Sciatic nerve (tissue), 2 donors: ENCODE measurements around the gene DCP2. TPM values are rescaled to one million over a fixed set of nuclear protein-coding genes. Genes with fewer than 3 reads are reported as not detected.
A peak's percentile ranks its signal among the peaks of the same experiment; 100 is the strongest.

Source experiments
- ATAC-seq: fragments of 200-7000 bp; cut with Tn5 transposase; one replicate; pipeline ENCODE4 v1.9.1; 2020; ENCODE audit warnings: mild to moderate bottlenecking, moderate library complexity
- DNase-seq: peaks from one replicate; pipeline ENCODE4 v3.0.0-alpha.2; 2020; ENCODE audit warnings: low spot score
- intact Hi-C: fragments of 100-400 bp; cut with DNase I; formaldehyde crosslinking; loops from one replicate; pipeline ENCODE4 v1.14.2; 2022
- total RNA-seq: library from RNA; stranded (reverse); fragmentation: NEBNext Ultra II Directional; extraction: Animal tissue kit (Norgen Biotek cat#: 25700); gene quantifications from one replicate; pipeline ENCODE4 v1.2.1, GENCODE V29; 2021
- donor health status: DM: no; HTN: no; CAD: no.
- donor health status: DM: no; HTN: no; CAD: no.

The DCP2 gene
- total RNA-seq, 1 donor from 2014 or later = 57.4 TPM

- intact Hi-C loops = no loop called here
- DNase-seq = no peak
- ATAC-seq = no peak
Measured at GRCh38 chr5:113003763-113004162, 27.2 kb downstream of the DCP2 start.

- DNase-seq (no peak), ATAC-seq (no peak)
- intact Hi-C loops = no loop called here
Measured at GRCh38 chr5:113005454-113005853, 28.9 kb downstream of the DCP2 start.

GRCh38 chr5:113017881-113018635 lies 41.5 kb downstream of the DCP2 start:
- ATAC-seq (no peak), DNase-seq (no peak)
- intact Hi-C loops = no loop called here

GRCh38 chr5:113020461-113021273 lies 44.1 kb downstream of the DCP2 start:
- no peak for DNase-seq
- intact Hi-C loops = no loop called here
- ATAC-seq = no peak

GRCh38 chr5:113022661-113023060 lies 46.1 kb downstream of the DCP2 start:
- DNase-seq = no peak
- no peak for ATAC-seq
- intact Hi-C loops = no loop called here

- no peak for DNase-seq
- no peak for ATAC-seq
- intact Hi-C loops = no loop called here
Measured at GRCh38 chr5:113024076-113024697, 47.6 kb downstream of the DCP2 start.

GRCh38 chr5:113025596-113025995 lies 49.0 kb downstream of the DCP2 start:
- DNase-seq (no peak), ATAC-seq (no peak)
- intact Hi-C loops = no loop called here

GRCh38 chr5:113026211-113026610 lies 49.6 kb downstream of the DCP2 start:
- no peak for DNase-seq
- no peak for ATAC-seq
- intact Hi-C loops = no loop called here

GRCh38 chr5:113027015-113027414 lies 50.4 kb downstream of the DCP2 start:
- intact Hi-C loops = no loop called here
- DNase-seq (no peak), ATAC-seq (no peak)

GRCh38 chr5:113027431-113027830 lies 50.8 kb downstream of the DCP2 start:
- no peak for ATAC-seq
- DNase-seq = no peak
- intact Hi-C loops = no loop called here

- no peak for DNase-seq
- intact Hi-C loops = no loop called here
- ATAC-seq = peak; percentile 33
Measured at GRCh38 chr5:113029614-113030013, 53.0 kb downstream of the DCP2 start.

GRCh38 chr5:113031104-113031503 lies 54.5 kb downstream of the DCP2 start:
- intact Hi-C loops = no loop called here
- DNase-seq = no peak
- no peak for ATAC-seq

GRCh38 chr5:113031557-113031956 lies 55.0 kb downstream of the DCP2 start:
- DNase-seq (no peak), ATAC-seq (no peak)
- intact Hi-C loops = no loop called here

GRCh38 chr5:113034182-113034773 lies 57.7 kb downstream of the DCP2 start:
- no peak for ATAC-seq
- DNase-seq = no peak
- intact Hi-C loops = no loop called here

GRCh38 chr5:113035096-113035495 lies 58.5 kb downstream of the DCP2 start:
- no peak for ATAC-seq
- intact Hi-C loops = no loop called here
- DNase-seq = no peak

GRCh38 chr5:113036321-113036720 lies 59.7 kb downstream of the DCP2 start:
- no peak for ATAC-seq
- intact Hi-C loops = no loop called here
- DNase-seq = no peak

GRCh38 chr5:113036826-113037225 lies 60.2 kb downstream of the DCP2 start:
- intact Hi-C loops = no loop called here
- DNase-seq (no peak), ATAC-seq (no peak)

- no peak for DNase-seq
- intact Hi-C loops = no loop called here
- no peak for ATAC-seq
Measured at GRCh38 chr5:113038136-113038535, 61.5 kb downstream of the DCP2 start.

- DNase-seq (no peak), ATAC-seq (no peak)
- intact Hi-C loops = no loop called here
Measured at GRCh38 chr5:113038714-113039113, 62.1 kb downstream of the DCP2 start.
